Measurements from ENCODE around the gene ADAM33. TPM values are rescaled to one million over a fixed set of nuclear protein-coding genes. Genes with fewer than 3 reads are reported as not detected.

The ADAM33 gene
- polyA plus RNA-seq, 1 donor from 2014 or later, result not detected

DNA sequence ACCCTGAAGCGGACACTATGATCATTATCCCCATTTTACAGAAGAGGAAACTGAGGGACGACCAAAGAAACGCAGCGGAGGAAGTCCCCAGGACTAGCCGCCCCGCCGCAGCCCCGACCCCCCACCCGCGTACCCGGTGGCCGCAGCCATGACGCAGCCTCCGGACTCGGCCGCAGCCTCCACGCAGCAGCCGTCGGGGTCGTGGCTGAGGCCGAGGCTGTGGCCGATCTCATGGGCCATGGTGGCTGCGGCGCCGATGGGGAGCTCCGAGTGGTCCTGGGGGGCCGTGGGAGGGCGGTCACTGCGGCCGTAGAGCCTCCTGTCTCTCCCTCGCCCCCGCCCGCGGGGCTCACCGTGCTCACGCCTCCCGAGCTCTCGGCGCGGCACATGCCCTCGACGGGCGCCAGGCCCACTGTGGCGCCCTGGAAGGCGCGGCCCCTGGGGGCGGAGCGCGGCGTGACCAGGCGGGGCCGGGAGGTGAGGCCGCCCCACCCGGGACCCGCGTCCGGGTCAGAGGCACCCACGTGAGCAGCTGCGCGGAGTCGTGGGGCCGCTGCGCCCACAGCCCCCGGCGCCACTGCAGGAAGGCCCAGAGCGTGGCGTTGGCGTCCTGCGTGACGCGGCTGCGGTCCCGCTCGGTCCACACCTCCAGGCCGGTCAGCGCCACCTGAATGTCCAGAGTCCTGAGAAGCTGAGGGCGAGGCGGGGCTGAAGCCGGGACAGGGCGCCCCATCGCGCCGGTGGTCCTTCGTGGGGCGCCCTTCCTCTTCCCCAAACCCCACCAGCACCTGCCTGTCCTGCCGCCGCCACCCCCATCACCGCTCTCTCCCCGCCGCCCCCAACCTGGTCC, 8.4 kb downstream of the ADAM33 start:
- no peaks in the 10 kb centered on the region for H3F3A ChIP-seq (ENCODE audit: insufficient read depth, low read length, poor library complexity, severe bottlenecking)
- H3K4me3 ChIP-seq (ENCODE audit: low read length), result no peak overlapping the region
- TF ChIP-seq POLR2AphosphoS5 (IDR thresholded peaks at IDR 0.05), result no peak
- no peak for TF ChIP-seq RAD21 (conservative IDR thresholded peaks at IDR 0.05)
- no peak for TF ChIP-seq TAF1 (IDR thresholded peaks at IDR 0.05; ENCODE audit: low read depth)
- no peak for TF ChIP-seq MXI1 (conservative IDR thresholded peaks at IDR 0.05; ENCODE audit: poor library complexity, severe bottlenecking)
- TF ChIP-seq, protein P1, sequence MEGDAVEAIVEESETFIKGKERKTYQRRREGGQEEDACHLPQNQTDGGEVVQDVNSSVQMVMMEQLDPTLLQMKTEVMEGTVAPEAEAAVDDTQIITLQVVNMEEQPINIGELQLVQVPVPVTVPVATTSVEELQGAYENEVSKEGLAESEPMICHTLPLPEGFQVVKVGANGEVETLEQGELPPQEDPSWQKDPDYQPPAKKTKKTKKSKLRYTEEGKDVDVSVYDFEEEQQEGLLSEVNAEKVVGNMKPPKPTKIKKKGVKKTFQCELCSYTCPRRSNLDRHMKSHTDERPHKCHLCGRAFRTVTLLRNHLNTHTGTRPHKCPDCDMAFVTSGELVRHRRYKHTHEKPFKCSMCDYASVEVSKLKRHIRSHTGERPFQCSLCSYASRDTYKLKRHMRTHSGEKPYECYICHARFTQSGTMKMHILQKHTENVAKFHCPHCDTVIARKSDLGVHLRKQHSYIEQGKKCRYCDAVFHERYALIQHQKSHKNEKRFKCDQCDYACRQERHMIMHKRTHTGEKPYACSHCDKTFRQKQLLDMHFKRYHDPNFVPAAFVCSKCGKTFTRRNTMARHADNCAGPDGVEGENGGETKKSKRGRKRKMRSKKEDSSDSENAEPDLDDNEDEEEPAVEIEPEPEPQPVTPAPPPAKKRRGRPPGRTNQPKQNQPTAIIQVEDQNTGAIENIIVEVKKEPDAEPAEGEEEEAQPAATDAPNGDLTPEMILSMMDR (IDR thresholded peaks at IDR 0.05; ENCODE audit: poor library complexity, severe bottlenecking), result no peak
- TF ChIP-seq EZH2 (IDR thresholded peaks at IDR 0.05; ENCODE audit: borderline replicate concordance, insufficient read depth, low read length, poor library complexity, severe bottlenecking), result no peak
- no peak for TF ChIP-seq EP300 (conservative IDR thresholded peaks at IDR 0.05; ENCODE audit: poor library complexity, severe bottlenecking)
- TF ChIP-seq SMC3 (conservative IDR thresholded peaks at IDR 0.05; ENCODE audit: poor library complexity), result no peak
- H2AFZ ChIP-seq (ENCODE audit: low read depth, low read length), result no peak overlapping the region
- H3K9me2 ChIP-seq (ENCODE audit: insufficient read depth, low read length), result no peaks in the 10 kb centered on the region
- no peaks in the 10 kb centered on the region for H3K79me2 ChIP-seq (replicated peaks; ENCODE audit: insufficient read depth, low read length)
- no peaks in the 10 kb centered on the region for H3K9me3 ChIP-seq (ENCODE audit: low read length)
- H3K4me2 ChIP-seq (ENCODE audit: low read length), result no peak overlapping the region
- no peaks in the 10 kb centered on the region for H4K20me1 ChIP-seq (ENCODE audit: insufficient read depth)
- no peak overlapping the region for H3K9ac ChIP-seq (ENCODE audit: low read length)
- no peak overlapping the region for H3K27ac ChIP-seq (ENCODE audit: low read length)
- H3K36me3 ChIP-seq (ENCODE audit: insufficient read depth, low read length), result no peaks in the 10 kb centered on the region
- H3K27me3 ChIP-seq (ENCODE audit: insufficient read depth, low read depth, low read length), result peaks cover 36% of the 10 kb centered on the region

DNA sequence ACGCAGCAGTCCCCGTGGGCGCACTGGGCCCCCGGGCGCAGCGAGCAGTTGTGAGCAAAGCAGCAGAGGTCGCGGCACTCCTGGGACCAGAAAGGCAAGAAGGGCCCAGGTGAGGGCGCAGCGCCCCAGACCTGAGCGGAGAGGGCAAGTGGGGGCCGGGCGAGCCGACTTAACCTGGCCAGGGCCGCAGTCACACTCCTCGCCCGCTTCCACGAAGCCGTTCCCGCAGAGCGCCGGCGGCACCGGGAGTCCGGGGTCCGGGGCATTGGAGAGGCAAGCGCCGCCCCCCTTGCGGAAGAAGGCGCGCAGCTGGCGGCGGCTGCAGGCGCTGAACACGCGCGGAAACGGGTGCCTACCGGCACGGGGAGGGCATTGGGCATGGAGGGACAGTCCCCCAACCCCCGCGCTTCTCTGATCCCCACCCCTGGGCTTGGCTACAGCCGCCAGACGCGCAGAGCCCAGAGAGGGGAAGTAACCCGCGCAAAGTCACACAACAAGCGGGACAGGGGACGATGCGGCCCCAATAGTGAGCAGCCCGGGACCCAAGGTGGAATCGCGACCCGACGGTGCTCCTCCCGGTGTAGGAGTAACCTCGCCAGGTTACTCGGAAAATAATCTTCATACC, 9.2 kb downstream of the ADAM33 start:
- H3K79me2 ChIP-seq (replicated peaks; ENCODE audit: insufficient read depth, low read length), result no peaks in the 10 kb centered on the region
- H2AFZ ChIP-seq (ENCODE audit: low read depth, low read length), result no peak overlapping the region
- no peaks in the 10 kb centered on the region for H3K9me2 ChIP-seq (ENCODE audit: insufficient read depth, low read length)
- no peak overlapping the region for H3K4me2 ChIP-seq (ENCODE audit: low read length)
- H3K27me3 ChIP-seq (ENCODE audit: insufficient read depth, low read depth, low read length), result peaks cover 36% of the 10 kb centered on the region
- H3F3A ChIP-seq (ENCODE audit: insufficient read depth, low read length, poor library complexity, severe bottlenecking), result no peaks in the 10 kb centered on the region
- TF ChIP-seq SMC3 (conservative IDR thresholded peaks at IDR 0.05; ENCODE audit: poor library complexity), result no peak
- no peak for TF ChIP-seq EP300 (conservative IDR thresholded peaks at IDR 0.05; ENCODE audit: poor library complexity, severe bottlenecking)
- TF ChIP-seq, protein P1 (IDR thresholded peaks at IDR 0.05; ENCODE audit: poor library complexity, severe bottlenecking), result no peak
- TF ChIP-seq RAD21 (conservative IDR thresholded peaks at IDR 0.05), result no peak
- H3K36me3 ChIP-seq (ENCODE audit: insufficient read depth, low read length), result no peaks in the 10 kb centered on the region
- peak overlapping the region; percentile 51 for H3K4me3 ChIP-seq (ENCODE audit: low read length)
- no peaks in the 10 kb centered on the region for H4K20me1 ChIP-seq (ENCODE audit: insufficient read depth)
- H3K9ac ChIP-seq (ENCODE audit: low read length), result no peak overlapping the region
- no peak overlapping the region for H3K27ac ChIP-seq (ENCODE audit: low read length)
- no peaks in the 10 kb centered on the region for H3K9me3 ChIP-seq (ENCODE audit: low read length)
